Measurements from ENCODE around the gene DOCK2.

DNA sequence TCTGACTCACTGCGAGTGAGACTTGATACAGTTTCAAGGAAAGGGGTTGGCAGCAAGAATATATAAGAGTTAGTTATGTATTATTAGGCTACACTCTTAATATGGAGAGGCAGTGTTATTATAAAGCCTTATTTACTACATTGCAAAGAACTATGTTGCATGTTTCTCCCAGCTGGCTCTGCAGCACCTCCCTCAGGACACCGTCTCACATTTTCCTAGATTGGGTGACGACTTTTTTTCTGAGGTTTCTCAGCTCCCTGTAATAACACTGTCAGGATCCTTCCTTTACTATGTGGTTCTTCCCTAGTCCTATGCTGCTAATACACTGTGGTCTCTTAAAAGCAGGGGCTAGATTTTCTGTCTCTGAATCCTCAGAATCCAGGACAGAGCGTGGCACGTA lies 189.5 kb downstream of the DOCK2 start:
- TF ChIP-seq BRCA1 (IDR thresholded peaks at IDR 0.05; ENCODE audit: low read depth, low read length): no peak
- TF ChIP-seq EZH2 (IDR thresholded peaks at IDR 0.05; ENCODE audit: low read depth, low read length, severe bottlenecking): no peak
- TF ChIP-seq, protein P1, sequence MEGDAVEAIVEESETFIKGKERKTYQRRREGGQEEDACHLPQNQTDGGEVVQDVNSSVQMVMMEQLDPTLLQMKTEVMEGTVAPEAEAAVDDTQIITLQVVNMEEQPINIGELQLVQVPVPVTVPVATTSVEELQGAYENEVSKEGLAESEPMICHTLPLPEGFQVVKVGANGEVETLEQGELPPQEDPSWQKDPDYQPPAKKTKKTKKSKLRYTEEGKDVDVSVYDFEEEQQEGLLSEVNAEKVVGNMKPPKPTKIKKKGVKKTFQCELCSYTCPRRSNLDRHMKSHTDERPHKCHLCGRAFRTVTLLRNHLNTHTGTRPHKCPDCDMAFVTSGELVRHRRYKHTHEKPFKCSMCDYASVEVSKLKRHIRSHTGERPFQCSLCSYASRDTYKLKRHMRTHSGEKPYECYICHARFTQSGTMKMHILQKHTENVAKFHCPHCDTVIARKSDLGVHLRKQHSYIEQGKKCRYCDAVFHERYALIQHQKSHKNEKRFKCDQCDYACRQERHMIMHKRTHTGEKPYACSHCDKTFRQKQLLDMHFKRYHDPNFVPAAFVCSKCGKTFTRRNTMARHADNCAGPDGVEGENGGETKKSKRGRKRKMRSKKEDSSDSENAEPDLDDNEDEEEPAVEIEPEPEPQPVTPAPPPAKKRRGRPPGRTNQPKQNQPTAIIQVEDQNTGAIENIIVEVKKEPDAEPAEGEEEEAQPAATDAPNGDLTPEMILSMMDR (IDR thresholded peaks at IDR 0.05; ENCODE audit: control extremely low read depth in 1 of 3, insufficient read depth in 1 of 3, low read depth in 1 of 3, low read length in 3 of 3): peak; percentile 43 to 68 (median 49)
- no peak for TF ChIP-seq MAFK (IDR thresholded peaks at IDR 0.05; ENCODE audit: low read depth, low read length)
- TF ChIP-seq KDM1A (IDR thresholded peaks at IDR 0.05; ENCODE audit: borderline replicate concordance, low read length): no peak
- TF ChIP-seq YY1 (IDR thresholded peaks at IDR 0.05; ENCODE audit: low read depth, low read length): no peak
- TF ChIP-seq CHD2 (IDR thresholded peaks at IDR 0.05; ENCODE audit: low read length): no peak
- no peak for TF ChIP-seq SP2 (IDR thresholded peaks at IDR 0.05; ENCODE audit: low read length)
- TF ChIP-seq POLR2A (IDR thresholded peaks at IDR 0.05; ENCODE audit: control extremely low read depth in 1 of 2, low read depth in 2 of 2, low read length in 2 of 2): no peak
